Measurements from ENCODE around the gene OSGIN1.

The OSGIN1 gene

GRCh38 chr16:83952587-83952939, 477 bp upstream of the OSGIN1 start:
- in situ Hi-C loops (cut with MboI; ENCODE audit: low pct_unique_long_range_greater_than_20kb, low sequenced_read_pairs), result loop anchor here (25.0 kb wide), 1 partner anchor 535 kb away; no protein-coding TSS in a partner anchor
- no peak for DNase-seq

GRCh38 chr16:83953796-83954576, 946 bp downstream of the OSGIN1 start:
- DNase-seq, result peak; percentile 46
- in situ Hi-C loops (cut with MboI; ENCODE audit: low pct_unique_long_range_greater_than_20kb, low sequenced_read_pairs), result loop anchor here (25.0 kb wide), 1 partner anchor 533 kb away; no protein-coding TSS in a partner anchor

- in situ Hi-C loops (cut with MboI; ENCODE audit: low pct_unique_long_range_greater_than_20kb, low sequenced_read_pairs), result loop anchor here (25.0 kb wide), 1 partner anchor 533 kb away; no protein-coding TSS in a partner anchor
- DNase-seq, result no peak
These were observed 1.6 kb downstream of the OSGIN1 start for GRCh38 chr16:83954577-83955016.

GRCh38 chr16:83955218-83956130, 2.4 kb downstream of the OSGIN1 start:
- no peak for DNase-seq
- in situ Hi-C loops (cut with MboI; ENCODE audit: low pct_unique_long_range_greater_than_20kb, low sequenced_read_pairs), result loop anchor here (25.0 kb wide), 1 partner anchor 532 kb away; no protein-coding TSS in a partner anchor

GRCh38 chr16:83956336-83957289, 3.6 kb downstream of the OSGIN1 start:
- DNase-seq, result peak; percentile 81
- in situ Hi-C loops (cut with MboI; ENCODE audit: low pct_unique_long_range_greater_than_20kb, low sequenced_read_pairs), result loop anchor here (25.0 kb wide), 1 partner anchor 531 kb away; no protein-coding TSS in a partner anchor

- in situ Hi-C loops (cut with MboI; ENCODE audit: low pct_unique_long_range_greater_than_20kb, low sequenced_read_pairs), result loop anchor here (25.0 kb wide), 1 partner anchor 530 kb away; no protein-coding TSS in a partner anchor
- DNase-seq, result no peak
These were observed 4.3 kb downstream of the OSGIN1 start for GRCh38 chr16:83957296-83957855.

GRCh38 chr16:83958137-83958845, 5.3 kb downstream of the OSGIN1 start:
- in situ Hi-C loops (cut with MboI; ENCODE audit: low pct_unique_long_range_greater_than_20kb, low sequenced_read_pairs), result loop anchor here (25.0 kb wide), 1 partner anchor 529 kb away; no protein-coding TSS in a partner anchor
- no peak for DNase-seq

GRCh38 chr16:83958846-83959565, 6.0 kb downstream of the OSGIN1 start:
- in situ Hi-C loops (cut with MboI; ENCODE audit: low pct_unique_long_range_greater_than_20kb, low sequenced_read_pairs), result loop anchor here (25.0 kb wide), 1 partner anchor 528 kb away; no protein-coding TSS in a partner anchor
- DNase-seq, result no peak

GRCh38 chr16:83959656-83960434, 6.8 kb downstream of the OSGIN1 start:
- DNase-seq, result no peak
- in situ Hi-C loops (cut with MboI; ENCODE audit: low pct_unique_long_range_greater_than_20kb, low sequenced_read_pairs), result loop anchor here (25.0 kb wide), 1 partner anchor 527 kb away; no protein-coding TSS in a partner anchor

GRCh38 chr16:83960521-83961249, 7.6 kb downstream of the OSGIN1 start:
- in situ Hi-C loops (cut with MboI; ENCODE audit: low pct_unique_long_range_greater_than_20kb, low sequenced_read_pairs), result loop anchor here (25.0 kb wide), 1 partner anchor 527 kb away; no protein-coding TSS in a partner anchor
- no peak for DNase-seq

GRCh38 chr16:83961591-83961990, 8.6 kb downstream of the OSGIN1 start:
- DNase-seq, result no peak
- in situ Hi-C loops (cut with MboI; ENCODE audit: low pct_unique_long_range_greater_than_20kb, low sequenced_read_pairs), result loop anchor here (25.0 kb wide), 1 partner anchor 526 kb away; no protein-coding TSS in a partner anchor

GRCh38 chr16:83963277-83964119, 10.5 kb downstream of the OSGIN1 start:
- DNase-seq, result no peak
- in situ Hi-C loops (cut with MboI; ENCODE audit: low pct_unique_long_range_greater_than_20kb, low sequenced_read_pairs), result loop anchor here (25.0 kb wide), 1 partner anchor 524 kb away; no protein-coding TSS in a partner anchor

GRCh38 chr16:83964684-83965443, 11.8 kb downstream of the OSGIN1 start:
- in situ Hi-C loops (cut with MboI; ENCODE audit: low pct_unique_long_range_greater_than_20kb, low sequenced_read_pairs), result loop anchor here (25.0 kb wide), 1 partner anchor 522 kb away; no protein-coding TSS in a partner anchor
- DNase-seq, result no peak
